ENCODE data around the gene HHAT.

GRCh38 chr1:210700083-210700482, 371.4 kb downstream of the HHAT start:
- no peak for TF ChIP-seq POLR2AphosphoS5 (IDR thresholded peaks at IDR 0.05)
- TF ChIP-seq CTCF (IDR thresholded peaks at IDR 0.05), result no peak
- no peak for TF ChIP-seq POLR2A (IDR thresholded peaks at IDR 0.05; ENCODE audit: low read depth)

Data from esophagus muscularis mucosa (tissue), 3 donors.